SK-N-SH (cell line): ENCODE results near the gene PPP2R5D. TPM values are rescaled to one million over a fixed set of nuclear protein-coding genes. Genes with fewer than 3 reads are reported as not detected.

Source experiments
- CTCF ChIA-PET: fragments of 300-600, 350-600 bp; formaldehyde crosslinking; extraction: SDS; loops from one replicate; lab custom pipeline; 2021; lab: Yijun Ruan, JAX
- POLR2A ChIA-PET: fragments of 350-600 bp; sonication (Branson Sonifier 250); formaldehyde crosslinking; extraction: SDS; loops from one replicate; lab custom pipeline; 2020; ENCODE audit warnings: antibody characterized with exemption, inconsistent platforms; lab: Yijun Ruan, JAX
- DNase-seq: peaks from one replicate; pipeline ENCODE4 v3.0.0; 2012
- H2AFZ ChIP-seq: fragments of 200-600 bp; sonication (generic); 2 replicates; pipeline ENCODE4 v1.8.1; 2016; ENCODE audit warnings: antibody characterized with exemption, mild to moderate bottlenecking, low read depth
- H3F3A ChIP-seq: fragments of 200-600 bp; sonication (generic); replicated peaks from 2 replicates; pipeline ENCODE3; 2016; ENCODE audit warnings: antibody characterized with exemption, mild to moderate bottlenecking; ENCODE audit not compliant: insufficient read depth
- H3K27ac ChIP-seq, 2 experiments: fragments of 200-500 bp in 1 of 2; fragments of 200-600 bp in 1 of 2; sonication (Bioruptor generic) in 1 of 2; sonication (generic), shearing (Covaris generic) in 1 of 2; 2 replicates each; pipeline versions ENCODE4 v1.5.1 to v1.6.1; 2014 to 2016; ENCODE audit warnings: low read depth in 2 of 2, inconsistent platforms in 1 of 2, low read length in 1 of 2, mild to moderate bottlenecking in 1 of 2, mixed read lengths in 1 of 2
- H3K27me3 ChIP-seq: fragments of 200-600 bp; sonication (generic), shearing (Covaris generic); 2 replicates; pipeline ENCODE4 v1.6.1; 2016; ENCODE audit warnings: mixed run types; ENCODE audit not compliant: insufficient read depth
- H3K36me3 ChIP-seq, 2 experiments: fragments of 200-500 bp in 1 of 2; fragments of 200-600 bp in 1 of 2; sonication (Bioruptor generic) in 1 of 2; sonication (generic) in 1 of 2; replicated peaks in 1 of 2; 2 replicates each; pipeline versions ENCODE3 to v1.5.1; 2014 to 2016; ENCODE audit warnings: low read length in 1 of 2, mild to moderate bottlenecking in 1 of 2; ENCODE audit not compliant: insufficient read depth in 2 of 2, control insufficient read depth in 1 of 2
- H3K4me1 ChIP-seq, 2 experiments: fragments of 200-500 bp in 1 of 2; fragments of 200-600 bp in 1 of 2; sonication (Bioruptor generic) in 1 of 2; sonication (generic), shearing (Covaris generic) in 1 of 2; 2 replicates each; pipeline versions ENCODE4 v1.5.1 to v1.6.1; 2014 to 2016; ENCODE audit warnings: low read depth in 1 of 2, low read length in 1 of 2, mixed run types in 1 of 2; ENCODE audit not compliant: insufficient read depth in 2 of 2, control insufficient read depth in 1 of 2
- H3K4me2 ChIP-seq: fragments of 200-600 bp; sonication (generic), shearing (Covaris generic); 2 replicates; pipeline ENCODE4 v1.6.1; 2017; ENCODE audit warnings: mixed run types
- H3K4me3 ChIP-seq, 2 experiments: fragments of 200-500 bp in 1 of 2; fragments of 200-600 bp in 1 of 2; sonication (Bioruptor generic) in 1 of 2; sonication (generic), shearing (Covaris generic) in 1 of 2; 2 replicates each; pipeline versions ENCODE4 v1.5.1 to v1.8.1; 2014 to 2016; ENCODE audit warnings: low read depth in 2 of 2, inconsistent platforms in 1 of 2, low read length in 1 of 2, mild to moderate bottlenecking in 1 of 2, mixed read lengths in 1 of 2, moderate library complexity in 1 of 2
- H3K79me2 ChIP-seq: fragments of 200-600 bp; sonication (generic); 2 replicates; pipeline ENCODE4 v1.8.1; 2017; ENCODE audit warnings: mild to moderate bottlenecking; ENCODE audit not compliant: insufficient read depth
- H3K9ac ChIP-seq: fragments of 200-600 bp; sonication (generic); 2 replicates; pipeline ENCODE4 v1.6.1; 2017; ENCODE audit warnings: mixed run types
- H3K9me2 ChIP-seq: fragments of 200-600 bp; sonication (generic); 2 replicates; pipeline ENCODE4 v1.6.1; 2017; ENCODE audit warnings: mixed run types
- H3K9me3 ChIP-seq: fragments of 200-600 bp; sonication (generic); 2 replicates; pipeline ENCODE4 v1.6.1; 2017; ENCODE audit warnings: mixed run types, mild to moderate bottlenecking, moderate library complexity
- H4K20me1 ChIP-seq: fragments of 200-600 bp; sonication (generic); 2 replicates; pipeline ENCODE4 v1.6.1; 2017; ENCODE audit warnings: mild to moderate bottlenecking, mixed run types; ENCODE audit not compliant: insufficient read depth
- CTCF ChIP-seq: fragments of 200-600 bp; sonication (generic); IDR thresholded peaks from 2 replicates; pipeline ENCODE4 v1.6.1; 2017; ENCODE audit warnings: antibody characterized with exemption, mild to moderate bottlenecking, moderate library complexity
- EP300 ChIP-seq, 2 experiments: IDR thresholded peaks; 2 replicates each; pipeline versions ENCODE4 v1.4.0 to v1.6.1; 2012; ENCODE audit warnings: borderline replicate concordance in 1 of 2, low read depth in 1 of 2, low read length in 1 of 2
- FOSL2 ChIP-seq: IDR thresholded peaks from 2 replicates; pipeline ENCODE4 v1.4.0; 2012; ENCODE audit warnings: low read depth, mild to moderate bottlenecking, moderate library complexity, borderline replicate concordance
- FOXM1 ChIP-seq: IDR thresholded peaks from 2 replicates; pipeline ENCODE4 v1.4.0; 2012; ENCODE audit warnings: low read depth, mild to moderate bottlenecking
- GATA2 ChIP-seq: sonication (generic); formaldehyde crosslinking; IDR thresholded peaks from 2 replicates; pipeline ENCODE4 v1.5.0; 2020; ENCODE audit warnings: mild to moderate bottlenecking, missing genetic modification reagents
- IRF3 ChIP-seq: fragments of 150-350 bp; IDR thresholded peaks from 2 replicates; pipeline ENCODE4 v1.6.1; 2016; ENCODE audit warnings: mild to moderate bottlenecking, low read depth, low read length
- JUND ChIP-seq: IDR thresholded peaks from 2 replicates; pipeline ENCODE4 v1.4.0; 2012
- MAX ChIP-seq: IDR thresholded peaks from 2 replicates; pipeline ENCODE4 v1.4.0; 2012; ENCODE audit warnings: low read depth
- MEF2A ChIP-seq: IDR thresholded peaks from 2 replicates; pipeline ENCODE4 v1.4.0; 2012; ENCODE audit warnings: low read depth, borderline replicate concordance
- MXI1 ChIP-seq: IDR thresholded peaks from 2 replicates; pipeline ENCODE4 v1.6.1; 2012; ENCODE audit warnings: mild to moderate bottlenecking, low read depth, low read length, improper control_type of control experiment
- NFIC ChIP-seq: IDR thresholded peaks from 2 replicates; pipeline ENCODE4 v1.4.0; 2012; ENCODE audit warnings: borderline replicate concordance
- PBX3 ChIP-seq: IDR thresholded peaks from 2 replicates; pipeline ENCODE4; 2012
- RCOR1 ChIP-seq: fragments of 150-350 bp; IDR thresholded peaks from 2 replicates; pipeline ENCODE4 v1.6.1; 2017; ENCODE audit warnings: antibody characterized with exemption, low read length
- REST ChIP-seq: IDR thresholded peaks from 2 replicates; pipeline ENCODE4 v1.6.1; 2012; ENCODE audit warnings: mild to moderate bottlenecking, low read depth, low read length, moderate library complexity
- RFX5 ChIP-seq: IDR thresholded peaks from 2 replicates; pipeline ENCODE4 v1.6.1; 2012; ENCODE audit warnings: mild to moderate bottlenecking, improper control_type of control experiment, low read length
- RXRA ChIP-seq: IDR thresholded peaks from 2 replicates; pipeline ENCODE4 v1.4.0; 2012; ENCODE audit warnings: low read depth, mild to moderate bottlenecking, borderline replicate concordance
- SIN3A ChIP-seq: IDR thresholded peaks from 2 replicates; pipeline ENCODE4 v1.6.1; 2012; ENCODE audit warnings: low read depth, mild to moderate bottlenecking, low read length, moderate library complexity, borderline replicate concordance
- SMC3 ChIP-seq: IDR thresholded peaks from 2 replicates; pipeline ENCODE4 v1.6.1; 2012; ENCODE audit warnings: low read depth, low read length, improper control_type of control experiment
- TAF1 ChIP-seq: IDR thresholded peaks from 2 replicates; pipeline ENCODE4 v1.6.1; 2012; ENCODE audit warnings: low read depth, mild to moderate bottlenecking, low read length, moderate library complexity, borderline replicate concordance
- USF1 ChIP-seq: IDR thresholded peaks from 2 replicates; pipeline ENCODE4 v1.4.0; 2012; ENCODE audit warnings: low read depth, borderline replicate concordance
- USF2 ChIP-seq: fragments of 150-350 bp; IDR thresholded peaks from 2 replicates; pipeline ENCODE4 v1.6.1; 2017; ENCODE audit warnings: antibody characterized with exemption, low read length, low read depth, borderline replicate concordance
- WGBS: methylation state at CpG from one replicate; pipeline ENCODE4 v1.1.6; 2017; ENCODE audit warnings: low lambda C conversion rate; 5-methylcytosine and 5-hydroxymethylcytosine counted together
- polyA plus RNA-seq, 3 experiments: library from polyadenylated mRNA; depleted of rRNA; stranded (reverse); fragments of >200 nt; gene quantifications; 2 replicates each; pipeline ENCODE4 v1.2.3, GENCODE V29; 2012

Gene PPP2R5D
- polyA plus RNA-seq, 1 of the 3 experiments (the other 2 are of a cell fraction) = 37.6 TPM

GRCh38 chr6:43013843-43014433, 29.6 kb downstream of the PPP2R5D start, which contains the start of the genes KLHDC3 and MEA1:
Gene KLHDC3, plus strand, starts transcription at chr6:43014249. Its CDS starts 2,944 bp downstream, at chr6:43017193.
Gene MEA1, minus strand, starts transcription at chr6:43013946. Its CDS starts 133 bp downstream, at chr6:43013813.
- peak; percentile 98 for DNase-seq
- peak within 1 kb of the TSS; percentile 81 for H2AFZ ChIP-seq
- H4K20me1 ChIP-seq = peaks cover 12% of the 10 kb centered on the region; the same call in 1 of the 2 replicates
- peak within 1 kb of the TSS; percentile 92 for H3K4me2 ChIP-seq
- ChIA-PET CTCF (interaction anchor here (0.6 to 3.6 kb wide), 6 partner anchors 9 to 215 kb away, joined by 3 to 12 read pairs (median 3); partner anchors contain the start of gene DNPH1), POLR2A (interaction anchor here (1.2 to 2.3 kb wide), 10 partner anchors 14 to 156 kb away, joined by 3 to 12 read pairs (median 6); partner anchors contain the start of genes CNPY3, CUL7, KLC4 and MRPL2)
- WGBS = 1% methylated on average over 29 of the region's 51 CpGs
- no peaks in the 10 kb centered on the region for H3K27me3 ChIP-seq
- peak within 1 kb of the TSS; percentile 80 for H3K9ac ChIP-seq
- no peaks in the 10 kb centered on the region for H3K9me3 ChIP-seq
- H3K27ac ChIP-seq = peak within 1 kb of the TSS; percentile 57 to 75
- peaks cover 71% of the 10 kb centered on the region for H3K79me2 ChIP-seq
- peaks cover 28 to 50% of the 10 kb centered on the region in 2 experiments for H3K36me3 ChIP-seq
- no peaks in the 10 kb centered on the region for H3K9me2 ChIP-seq
- peak within 1 kb of the TSS; percentile 47 to 85 for H3K4me3 ChIP-seq
- H3K4me1 ChIP-seq = peaks cover 3 to 36% of the 10 kb centered on the region in 2 experiments; a peak in 3 of 4 replicates
- peaks cover 20% of the 10 kb centered on the region for H3F3A ChIP-seq
- TF ChIP-seq REST = no peak
- TF ChIP-seq CTCF = no peak
- TF ChIP-seq TAF1 = peak; percentile 40; the same call in 1 of the 2 replicates
- TF ChIP-seq FOXM1 = no peak
- no peak; the same call in 1 of the 2 replicates for TF ChIP-seq RCOR1
- peak; percentile 50; the same call in 1 of the 2 replicates for TF ChIP-seq USF1
- no peak for TF ChIP-seq EP300 (IDR thresholded peaks at IDR 0.05; ENCODE audit: borderline replicate concordance in 1 of 2, low read depth in 1 of 2, low read length in 1 of 2)
- no peak for TF ChIP-seq SMC3
- TF ChIP-seq GATA2 (CRISPR knock-in tag) = no peak; the same call in 1 of the 2 replicates
- no peak for TF ChIP-seq IRF3
- TF ChIP-seq SIN3A = peak; percentile 15; the same call in 1 of the 2 replicates
- TF ChIP-seq RFX5 = no peak
- TF ChIP-seq MEF2A = no peak
- peak; percentile 99 for TF ChIP-seq PBX3
- TF ChIP-seq USF2 = 0 out of 2 replicates have a peak, but pooled peaks have one; percentile 23
- TF ChIP-seq RXRA = no peak
- peak; percentile 92 for TF ChIP-seq MXI1
- TF ChIP-seq MAX = peak; percentile 65
- no peak; the same call in 1 of the 2 replicates for TF ChIP-seq NFIC
- no peak for TF ChIP-seq JUND
- TF ChIP-seq FOSL2 = no peak
